ENCODE measurements around the gene UGT1A8.

DNA sequence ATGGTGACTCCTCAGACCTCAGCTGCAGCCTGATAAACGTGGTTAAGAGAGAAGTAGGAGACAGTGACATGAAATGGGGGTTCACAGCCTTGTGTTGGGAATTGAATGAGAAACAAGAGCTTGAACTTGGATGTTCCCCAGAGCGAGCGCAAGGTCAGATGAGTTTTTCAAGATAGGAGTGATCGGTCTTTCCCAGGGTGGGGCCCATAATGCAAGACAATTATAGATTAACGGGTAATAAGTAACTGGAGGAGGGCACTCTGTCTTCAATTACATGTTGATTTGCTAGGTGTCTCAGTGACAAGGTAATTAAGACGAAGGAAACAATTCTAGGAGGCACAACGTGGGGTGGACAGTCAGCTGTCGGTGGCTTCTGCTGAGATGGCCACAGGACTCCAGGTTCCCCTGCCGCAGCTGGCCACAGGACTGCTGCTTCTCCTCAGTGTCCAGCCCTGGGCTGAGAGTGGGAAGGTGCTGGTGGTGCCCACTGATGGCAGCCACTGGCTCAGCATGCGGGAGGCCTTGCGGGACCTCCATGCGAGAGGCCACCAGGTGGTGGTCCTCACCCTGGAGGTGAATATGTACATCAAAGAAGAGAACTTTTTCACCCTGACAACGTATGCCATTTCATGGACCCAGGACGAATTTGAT lies 95.3 kb downstream of the UGT1A8 start, which contains the start of gene UGT1A5:
- TF ChIP-seq, protein P1, sequence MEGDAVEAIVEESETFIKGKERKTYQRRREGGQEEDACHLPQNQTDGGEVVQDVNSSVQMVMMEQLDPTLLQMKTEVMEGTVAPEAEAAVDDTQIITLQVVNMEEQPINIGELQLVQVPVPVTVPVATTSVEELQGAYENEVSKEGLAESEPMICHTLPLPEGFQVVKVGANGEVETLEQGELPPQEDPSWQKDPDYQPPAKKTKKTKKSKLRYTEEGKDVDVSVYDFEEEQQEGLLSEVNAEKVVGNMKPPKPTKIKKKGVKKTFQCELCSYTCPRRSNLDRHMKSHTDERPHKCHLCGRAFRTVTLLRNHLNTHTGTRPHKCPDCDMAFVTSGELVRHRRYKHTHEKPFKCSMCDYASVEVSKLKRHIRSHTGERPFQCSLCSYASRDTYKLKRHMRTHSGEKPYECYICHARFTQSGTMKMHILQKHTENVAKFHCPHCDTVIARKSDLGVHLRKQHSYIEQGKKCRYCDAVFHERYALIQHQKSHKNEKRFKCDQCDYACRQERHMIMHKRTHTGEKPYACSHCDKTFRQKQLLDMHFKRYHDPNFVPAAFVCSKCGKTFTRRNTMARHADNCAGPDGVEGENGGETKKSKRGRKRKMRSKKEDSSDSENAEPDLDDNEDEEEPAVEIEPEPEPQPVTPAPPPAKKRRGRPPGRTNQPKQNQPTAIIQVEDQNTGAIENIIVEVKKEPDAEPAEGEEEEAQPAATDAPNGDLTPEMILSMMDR (IDR thresholded peaks at IDR 0.05 in 8 of 11, conservative IDR thresholded peaks at IDR 0.05 in 3 of 11), result no peak
- TF ChIP-seq POLR2A (IDR thresholded peaks at IDR 0.05), result no peak
- no peak for TF ChIP-seq POLR2AphosphoS5 (IDR thresholded peaks at IDR 0.05)

Data from spleen (tissue), 7 donors.